ENCODE results near the gene RHO.

The RHO gene

DNA sequence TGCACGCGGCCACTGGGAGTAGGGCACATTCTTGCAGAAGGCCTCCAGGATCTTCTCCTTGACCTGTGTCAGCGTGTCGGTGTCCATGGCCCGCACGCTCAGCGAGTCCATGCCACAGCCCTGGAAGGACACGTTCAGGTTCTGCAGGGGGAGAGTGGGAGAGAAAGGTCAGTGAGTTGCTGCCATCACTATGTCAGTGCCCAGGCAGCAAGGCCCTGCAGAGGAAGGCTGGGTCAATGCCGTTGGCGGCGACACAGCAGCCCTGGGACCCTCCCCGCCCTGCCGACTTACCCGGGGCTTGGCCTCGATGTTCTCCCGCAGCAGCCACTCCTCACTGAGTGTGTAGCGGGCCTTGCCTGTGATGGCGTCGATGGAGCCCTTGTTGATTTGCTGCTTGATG lies 34.4 kb downstream of the RHO start:
- DNase-seq = no peak

DNA sequence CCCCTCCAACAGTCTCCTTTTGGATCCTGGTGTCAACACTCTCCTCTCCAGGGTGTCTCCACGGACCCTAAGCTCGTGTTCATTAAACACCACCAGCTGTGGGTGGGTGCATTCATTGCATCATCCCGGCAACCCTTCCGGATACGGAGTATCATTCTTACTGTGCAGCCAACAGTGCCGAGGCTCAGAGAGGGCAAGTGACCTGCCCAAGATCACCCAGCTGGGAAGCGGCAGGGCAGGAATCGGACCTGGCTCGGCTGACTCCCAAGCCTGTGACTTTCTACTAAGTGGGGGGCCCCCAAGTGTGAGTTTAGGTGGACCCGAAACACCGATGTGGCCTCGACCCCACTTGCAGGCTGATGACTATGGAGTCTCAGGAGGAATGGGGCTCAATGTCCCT lies 34.9 kb downstream of the RHO start:
- no peak for DNase-seq

DNA sequence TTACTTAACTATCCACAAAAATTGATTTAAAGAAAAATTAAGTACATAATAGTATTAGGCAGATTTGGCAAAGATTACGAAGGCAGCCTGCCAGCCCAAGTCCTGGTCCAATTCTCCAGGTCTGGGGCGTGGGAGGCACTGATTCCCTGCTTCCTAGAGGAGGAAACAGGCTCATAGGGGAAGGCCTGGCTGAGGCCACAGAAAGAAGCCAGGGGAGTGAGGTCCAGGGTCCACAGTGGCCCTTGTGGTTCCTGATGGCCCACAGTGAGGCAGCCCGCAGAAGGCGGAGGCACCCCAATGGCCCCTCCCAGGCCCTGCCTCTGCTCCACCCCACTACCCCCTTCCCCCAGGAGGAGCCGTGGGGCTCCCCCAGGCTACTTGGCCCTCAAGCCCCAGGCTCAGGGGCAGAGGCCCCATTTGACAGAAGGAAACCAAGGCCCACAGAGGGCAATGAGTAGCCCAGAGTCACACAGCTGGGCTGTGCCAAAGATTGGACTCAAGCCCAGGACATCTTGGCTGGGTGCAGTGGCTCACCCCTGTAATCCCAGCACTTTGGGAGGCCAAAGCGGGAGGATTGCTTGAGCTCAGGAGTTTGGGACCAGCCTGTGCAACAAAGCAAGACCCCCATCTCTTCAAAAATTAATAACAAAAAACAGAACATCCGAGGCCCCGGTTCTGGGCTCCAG lies 35.6 kb downstream of the RHO start:
- no peak for DNase-seq

DNA sequence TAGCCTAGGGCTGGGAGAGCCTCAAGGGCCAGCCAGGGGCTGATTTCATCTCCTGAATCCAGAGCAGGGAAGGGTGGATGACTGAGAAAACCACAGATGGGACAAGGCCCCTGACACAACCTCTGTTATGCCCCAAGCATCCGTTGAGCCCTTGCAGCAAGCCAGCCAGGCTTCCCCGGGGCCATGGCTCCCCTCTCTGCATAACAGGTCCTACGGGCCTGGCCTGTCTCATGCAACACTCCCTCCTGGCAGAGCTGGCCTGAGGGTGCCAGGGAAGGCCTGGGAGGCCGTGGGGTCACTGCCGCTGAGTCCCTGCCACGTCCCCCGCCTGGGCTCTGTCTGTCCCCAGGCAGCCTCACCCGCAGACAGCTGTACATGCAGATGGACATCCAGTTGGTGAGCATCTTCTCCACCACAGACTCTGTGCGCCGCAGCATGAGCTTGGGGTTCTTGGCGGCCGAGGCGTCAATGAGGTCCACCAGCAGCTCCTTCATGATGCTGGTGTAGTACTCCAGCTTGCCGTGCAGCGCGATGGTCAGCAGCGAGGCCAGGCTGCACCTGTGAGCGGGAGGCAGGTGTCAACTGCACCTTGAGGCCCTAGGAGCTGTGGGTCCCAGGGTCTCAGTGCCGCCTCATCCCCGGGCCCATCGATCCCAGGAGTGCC lies 36.7 kb downstream of the RHO start:
- DNase-seq = no peak

DNA sequence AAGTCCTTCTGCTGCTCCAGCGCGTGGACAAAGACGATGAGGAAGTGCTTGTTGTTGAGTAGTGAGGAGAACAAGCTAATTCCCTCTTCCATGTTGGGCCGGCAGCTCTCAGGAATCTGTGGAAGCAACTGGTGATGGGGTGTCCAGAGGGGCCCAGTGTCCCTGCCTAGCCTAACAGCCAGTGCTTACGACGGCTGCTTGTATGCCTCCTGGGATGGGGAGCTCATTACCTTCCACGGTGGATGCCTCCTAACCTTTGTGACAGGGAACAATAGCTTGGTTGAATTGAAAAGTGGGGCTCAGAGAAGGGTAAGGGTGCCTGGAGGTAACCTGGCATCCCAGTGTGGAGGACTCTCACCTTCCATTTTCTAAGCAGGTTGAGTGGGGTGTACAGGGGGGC lies 37.5 kb downstream of the RHO start:
- DNase-seq = no peak

DNA sequence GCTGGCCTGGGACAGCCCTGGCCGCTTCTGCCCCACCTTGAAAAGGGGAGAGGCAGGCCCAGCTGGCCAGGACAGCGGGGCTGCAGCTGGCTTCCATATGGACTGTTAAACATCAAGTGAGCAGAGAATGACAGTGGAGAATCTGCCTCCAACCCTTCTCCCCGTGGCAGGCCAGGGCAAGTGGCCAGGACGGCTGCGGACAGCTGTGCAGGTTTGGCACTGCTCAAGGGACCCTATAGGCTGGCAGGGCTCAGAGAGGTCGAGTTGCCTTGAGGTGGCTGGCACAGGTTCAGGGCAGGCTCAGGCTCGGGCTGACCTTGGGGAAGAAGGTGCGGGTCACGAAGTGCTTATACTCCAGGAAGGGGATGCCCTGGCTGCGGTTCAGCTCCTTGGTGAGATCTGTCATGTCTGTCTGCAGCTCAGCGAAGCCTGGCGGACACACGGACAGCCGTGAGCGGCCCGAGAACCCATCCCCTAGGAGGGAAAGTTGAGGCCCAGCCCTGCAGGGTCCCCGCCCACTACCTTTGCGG lies 38.8 kb downstream of the RHO start:
- DNase-seq = no peak

DNA sequence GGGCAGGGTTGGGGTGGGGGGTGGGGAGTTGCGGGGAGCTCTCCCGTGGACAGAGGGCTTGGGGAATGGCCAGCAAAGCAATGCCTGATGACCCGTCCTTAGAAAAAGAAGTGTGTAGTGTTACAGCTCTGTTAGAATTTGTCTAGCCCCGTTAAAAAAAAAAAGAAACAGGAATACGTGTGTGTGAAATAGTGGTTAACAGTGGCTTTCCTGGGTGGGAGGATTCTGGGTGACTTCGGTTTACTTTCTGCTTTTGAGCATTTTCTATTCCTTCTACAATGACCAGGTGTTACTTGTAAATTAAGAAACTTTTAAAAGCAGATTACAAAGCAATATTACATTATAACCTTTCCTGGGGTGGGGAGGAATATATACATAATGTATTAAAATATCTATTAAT lies 39.5 kb downstream of the RHO start:
- no peak for DNase-seq

DNA sequence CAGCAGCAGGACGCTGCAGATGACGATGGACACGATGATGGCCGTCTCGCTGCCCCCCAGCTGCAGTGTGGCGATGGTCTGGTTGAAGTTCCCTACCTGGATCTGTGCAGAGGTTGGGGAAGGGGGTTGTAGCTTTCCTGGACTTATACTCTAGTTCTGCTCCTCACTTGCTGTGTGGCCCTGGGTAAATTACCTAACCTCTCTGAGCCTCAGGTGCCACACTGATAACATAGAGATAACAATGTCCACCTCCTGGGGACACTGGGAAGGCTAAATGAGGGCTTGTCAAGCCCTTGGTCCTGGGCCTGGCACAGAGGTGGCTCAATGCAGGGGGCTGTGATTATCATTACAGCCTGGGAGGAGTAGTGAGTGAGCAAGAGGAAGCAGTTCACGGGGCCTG lies 41.4 kb downstream of the RHO start:
- DNase-seq = no peak

DNA sequence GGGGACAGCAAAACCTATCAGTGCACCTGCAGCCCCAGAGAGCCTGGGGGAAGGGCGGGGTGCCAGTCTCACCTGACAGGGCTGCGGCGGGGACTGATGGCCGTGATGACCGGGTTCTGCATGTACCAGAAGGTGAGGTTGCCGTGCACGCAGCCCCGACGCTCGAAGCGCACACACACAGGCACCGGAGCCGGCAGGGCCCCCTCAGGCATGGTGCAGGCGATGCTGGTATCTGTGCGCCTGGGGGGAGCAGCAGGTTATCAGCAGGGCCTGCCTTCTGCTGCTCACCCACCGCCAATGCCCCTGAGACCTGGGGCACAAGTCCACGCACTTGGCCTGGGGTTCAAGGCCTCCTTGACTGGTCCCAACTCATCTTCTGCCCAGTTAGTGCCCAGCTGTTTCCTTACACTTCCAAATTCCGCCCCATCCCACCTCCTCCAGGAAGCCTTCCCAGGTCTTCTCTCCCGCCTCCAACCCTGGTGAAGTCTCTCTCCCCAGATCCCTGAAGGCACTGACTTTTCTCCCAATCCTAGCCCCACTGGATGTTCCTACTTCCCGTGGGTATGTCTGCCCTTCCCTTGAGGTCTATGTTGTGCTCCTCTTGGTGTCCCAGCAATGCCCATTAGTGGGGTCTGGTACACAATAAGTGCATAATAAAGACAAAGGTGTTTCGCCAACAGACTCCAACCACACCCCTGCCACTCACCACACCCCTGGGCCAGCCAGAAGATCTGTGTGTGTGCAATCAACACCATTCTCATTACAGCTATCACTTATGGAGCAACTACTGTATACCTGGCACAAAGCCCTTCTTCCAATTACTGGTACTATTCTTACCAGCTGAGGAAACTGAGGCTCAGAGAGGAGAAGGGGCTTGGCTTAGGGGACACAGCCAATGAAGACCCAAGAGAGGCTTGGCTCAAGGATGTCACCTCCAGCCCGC lies 43.4 kb downstream of the RHO start:
- no peak for DNase-seq

DNA sequence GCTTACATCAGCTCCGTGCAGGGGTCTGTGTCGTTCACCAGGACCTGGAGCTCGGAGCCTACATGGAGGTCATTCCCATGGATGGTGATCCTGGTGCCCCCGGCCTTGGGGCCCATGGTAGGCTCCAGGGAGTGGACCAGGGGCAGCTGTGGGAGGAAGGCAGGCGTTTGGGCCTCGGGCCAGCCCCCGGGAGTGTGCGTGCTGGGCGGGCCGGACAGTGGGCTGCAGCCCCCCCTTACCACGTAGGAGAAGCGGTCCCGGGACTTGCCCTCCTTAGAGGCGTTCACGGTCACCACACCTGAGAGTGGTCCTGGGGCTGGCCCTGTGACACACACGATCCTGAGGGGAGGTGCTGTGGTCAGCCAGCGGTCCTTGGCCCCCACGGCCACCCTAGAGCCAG lies 44.2 kb downstream of the RHO start:
- no peak for DNase-seq

DNA sequence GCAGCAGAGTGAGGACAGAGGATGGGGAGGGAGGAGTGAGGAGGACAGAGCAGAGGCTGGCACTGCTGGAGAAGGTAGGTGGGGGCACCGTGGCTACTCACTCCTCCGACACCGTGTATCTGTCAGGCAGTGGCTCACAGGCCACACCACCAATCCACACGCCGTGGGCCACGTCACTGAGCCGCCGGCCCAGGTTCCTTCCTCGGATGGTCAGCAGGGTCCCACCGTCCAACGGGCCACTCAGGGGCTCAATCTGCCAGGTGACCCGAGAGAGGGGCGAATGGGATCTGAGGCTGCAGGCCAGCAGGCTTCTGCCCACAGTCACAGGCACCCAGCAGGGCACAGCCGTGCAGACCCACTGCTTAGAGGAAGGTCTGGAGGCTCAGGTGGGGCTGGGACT lies 45.1 kb downstream of the RHO start:
- no peak for DNase-seq

DNA sequence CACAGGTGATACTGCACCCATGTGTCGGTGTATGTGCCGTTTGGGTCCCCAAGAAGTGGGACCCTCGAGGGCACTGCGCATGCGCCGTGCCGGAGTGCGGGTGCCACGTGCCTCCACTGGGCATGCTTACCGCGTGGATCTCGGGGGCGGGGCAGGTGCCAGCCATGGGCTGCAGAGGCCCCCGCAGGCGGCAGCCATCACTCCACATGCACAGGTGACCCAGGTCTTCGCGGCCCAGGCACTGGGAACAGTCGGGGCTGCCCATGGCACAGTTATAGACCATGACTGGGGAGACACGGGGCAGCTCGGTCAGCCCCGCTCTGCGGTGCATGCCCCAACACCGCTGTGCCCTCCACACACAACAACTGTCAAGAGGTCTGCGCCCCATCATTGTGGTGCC lies 45.8 kb downstream of the RHO start:
- DNase-seq = no peak

DNA sequence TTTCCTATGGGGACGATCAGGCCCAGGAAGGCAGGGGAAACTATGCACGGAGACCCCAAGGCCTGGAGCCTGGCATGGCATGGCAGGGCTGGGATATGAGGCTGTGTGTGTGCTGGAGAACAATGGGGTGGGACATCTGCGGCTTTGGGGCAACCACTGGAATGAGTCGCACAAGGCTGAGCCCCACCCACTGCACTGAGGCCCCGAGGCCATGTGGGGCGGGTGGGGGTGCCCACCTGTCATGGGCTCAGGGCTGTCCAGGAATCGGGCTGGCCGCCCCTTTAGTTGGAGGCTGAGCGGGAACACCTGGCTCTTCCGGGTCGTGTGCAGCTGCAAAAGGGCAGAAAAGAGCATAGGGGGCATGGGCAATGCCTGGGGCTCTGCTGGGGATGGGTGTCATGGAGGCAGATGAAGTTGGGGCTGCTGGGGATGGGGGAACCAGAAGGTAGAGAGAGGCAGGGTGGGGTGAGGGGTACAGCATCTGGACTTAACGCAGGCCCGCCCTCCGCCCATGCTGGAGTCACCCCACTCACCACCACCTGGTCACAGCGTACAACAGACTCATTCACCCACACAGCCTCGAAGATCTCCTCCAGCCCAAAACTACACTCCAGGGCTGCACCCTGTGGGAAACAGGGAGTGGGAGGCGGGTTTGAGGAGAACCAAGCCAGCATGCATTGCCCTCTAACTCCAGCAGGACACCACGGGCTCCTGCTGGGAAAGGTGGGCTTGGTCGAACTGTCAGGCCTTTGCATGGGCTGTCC lies 47.0 kb downstream of the RHO start:
- DNase-seq = no peak

DNA sequence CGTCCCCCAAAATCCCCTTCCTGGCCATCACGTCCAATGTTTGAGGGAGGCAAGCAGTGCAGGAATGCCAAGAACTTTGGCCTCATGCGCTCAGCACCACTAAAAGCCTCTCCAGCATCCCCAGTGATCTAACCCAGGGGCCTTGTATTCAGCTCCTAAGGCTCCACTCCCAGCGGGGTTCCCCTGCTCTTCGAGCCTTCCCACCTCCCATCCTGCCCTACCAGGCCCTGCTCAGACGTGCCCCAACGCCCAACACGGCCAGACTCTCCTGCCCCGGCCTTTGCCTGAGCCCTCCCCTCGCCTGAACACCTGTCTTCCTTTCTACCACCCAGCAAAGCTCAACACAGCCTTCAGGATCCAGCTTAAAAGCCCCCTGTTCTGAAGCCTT lies 47.6 kb downstream of the RHO start:
- DNase-seq = no peak

DNA sequence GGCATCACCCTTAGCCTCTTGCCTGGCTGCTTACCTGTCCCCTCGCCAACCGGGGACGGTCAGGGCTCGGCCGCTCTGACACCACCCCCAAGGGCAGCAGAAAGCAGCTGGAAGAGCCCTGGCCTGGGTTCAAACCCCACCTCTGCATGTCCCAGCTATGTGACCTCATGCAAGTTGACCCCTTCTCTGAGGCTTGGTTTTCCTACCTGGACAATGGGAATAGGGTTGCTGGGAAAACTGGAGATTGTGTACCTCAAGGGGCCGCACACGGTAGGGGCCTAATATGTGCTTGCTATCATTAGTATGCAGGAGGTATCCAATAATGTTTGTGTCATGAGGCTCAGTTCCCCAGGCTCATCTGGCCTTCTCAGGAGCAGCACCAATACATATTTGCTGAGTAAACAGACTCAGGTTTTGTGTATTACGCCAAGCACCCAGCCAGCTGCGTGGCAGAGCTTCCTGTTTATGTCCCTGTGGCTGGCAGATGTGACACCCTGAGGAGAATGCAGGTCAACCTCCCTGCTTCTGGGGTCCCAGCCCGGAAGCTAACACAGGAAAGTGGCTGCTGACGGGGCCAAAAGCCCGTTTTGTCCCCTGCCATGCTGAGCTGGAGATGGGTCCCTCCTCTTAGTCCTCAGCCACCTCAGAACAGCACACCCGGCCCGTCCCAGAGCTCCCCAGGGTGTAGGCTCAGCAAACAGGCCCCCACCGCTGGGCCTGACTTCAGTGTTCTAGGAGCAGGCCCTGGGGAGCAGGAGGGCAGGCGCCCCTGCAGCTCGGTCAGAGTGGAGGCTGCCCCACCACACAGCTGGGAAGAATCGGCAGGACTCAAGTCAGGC lies 48.3 kb downstream of the RHO start:
- DNase-seq = peak; percentile 54

DNA sequence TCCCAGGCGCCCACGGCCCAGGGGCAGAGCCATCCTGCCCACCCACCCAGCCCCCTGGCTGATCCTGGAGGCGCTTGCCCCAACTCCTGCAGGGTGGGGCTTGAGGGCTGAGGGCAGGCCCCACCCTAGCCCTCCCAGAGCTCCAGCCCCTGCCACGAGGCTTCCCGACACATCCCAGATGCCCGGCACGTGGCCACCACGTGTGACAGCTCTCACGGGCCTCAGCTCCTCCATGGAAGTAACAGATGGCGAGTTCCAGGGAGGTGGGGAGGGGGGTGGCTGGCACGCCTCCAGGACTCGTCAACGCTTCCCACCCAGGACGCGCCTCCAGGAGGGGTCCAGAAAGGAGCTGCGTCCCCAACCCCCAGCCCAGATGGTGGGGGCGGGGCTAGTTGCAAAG lies 48.9 kb downstream of the RHO start:
- no peak for DNase-seq

DNA sequence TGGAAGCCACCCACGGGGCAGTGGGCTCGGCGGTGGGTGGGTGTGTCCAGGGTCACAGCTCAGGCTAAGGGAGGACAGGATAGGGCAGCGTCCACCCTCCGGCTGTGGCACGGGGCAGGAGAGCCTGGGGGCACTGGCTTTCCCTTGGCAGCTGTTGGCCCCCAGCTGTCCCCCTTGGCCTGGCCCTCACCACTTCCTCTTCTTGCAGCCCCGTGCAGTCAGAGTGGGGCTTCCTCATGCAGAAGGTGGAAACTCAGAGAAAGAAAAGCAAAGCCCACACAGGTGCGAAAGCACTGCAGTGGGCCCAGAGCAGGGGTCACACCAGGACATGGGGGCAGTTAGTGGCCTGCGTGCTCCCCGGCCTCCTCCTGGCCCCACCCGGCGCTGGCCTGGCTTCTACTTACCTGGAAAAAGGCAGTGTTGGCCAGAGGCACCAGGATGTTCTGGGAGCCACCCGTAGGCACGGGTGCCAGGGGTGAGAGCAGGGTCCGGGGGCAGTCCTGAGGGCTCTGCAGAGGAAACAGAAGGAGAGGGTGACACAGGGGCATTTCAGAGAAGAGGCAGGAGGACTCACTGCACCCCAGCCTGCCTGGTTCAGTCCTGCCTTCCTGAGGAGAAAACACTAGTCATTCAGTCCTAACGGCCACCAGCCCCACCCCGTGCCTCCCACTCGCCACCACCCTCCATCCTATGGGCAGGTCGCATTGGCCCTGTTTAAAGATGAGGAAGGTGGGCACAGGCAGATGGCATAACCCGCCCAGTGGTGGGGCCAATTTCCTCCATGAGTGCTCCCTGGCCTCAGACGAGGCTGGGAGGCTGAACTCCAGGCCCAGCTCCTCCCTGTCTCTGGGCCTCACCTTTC lies 49.7 kb downstream of the RHO start:
- DNase-seq = no peak

DNA sequence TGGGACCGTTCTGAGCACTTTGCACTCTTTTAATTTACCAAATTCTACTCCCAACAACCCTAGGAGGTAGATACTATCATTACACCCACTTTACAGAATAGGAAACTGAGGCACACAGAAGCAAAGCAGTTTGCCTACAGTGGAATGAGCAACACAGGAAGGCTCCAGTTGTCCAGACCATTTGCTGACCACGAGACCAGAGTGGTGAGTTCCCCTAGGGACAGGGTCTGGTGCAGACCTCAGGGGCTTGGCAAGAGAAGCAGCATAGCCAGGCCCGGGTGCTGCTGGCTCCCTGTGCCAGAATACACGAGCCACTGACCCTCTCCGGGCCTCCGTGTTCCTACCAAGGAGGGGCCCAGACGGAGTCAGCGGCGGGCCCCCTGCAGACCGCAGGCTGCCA lies 51.6 kb downstream of the RHO start:
- DNase-seq = no peak

DNA sequence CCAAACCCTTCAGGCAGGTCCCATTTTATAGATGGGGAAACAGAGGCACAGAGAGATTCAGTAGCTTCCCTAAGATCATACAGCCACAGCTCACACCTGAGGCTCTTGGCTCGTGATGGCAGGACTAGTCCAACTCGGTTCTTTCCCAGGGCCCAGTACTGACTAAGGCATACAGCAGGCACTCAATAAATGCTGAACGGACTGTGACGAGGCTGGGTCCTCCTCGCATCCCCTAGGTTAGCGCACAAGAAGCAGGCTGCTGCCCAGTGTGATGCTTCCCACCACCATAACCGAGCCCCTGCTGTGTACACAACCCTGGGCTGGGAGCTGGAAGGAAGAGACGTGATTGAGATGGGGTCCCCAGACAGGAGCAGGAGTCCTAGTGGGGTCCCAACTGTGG lies 53.2 kb downstream of the RHO start:
- DNase-seq = no peak

DNA sequence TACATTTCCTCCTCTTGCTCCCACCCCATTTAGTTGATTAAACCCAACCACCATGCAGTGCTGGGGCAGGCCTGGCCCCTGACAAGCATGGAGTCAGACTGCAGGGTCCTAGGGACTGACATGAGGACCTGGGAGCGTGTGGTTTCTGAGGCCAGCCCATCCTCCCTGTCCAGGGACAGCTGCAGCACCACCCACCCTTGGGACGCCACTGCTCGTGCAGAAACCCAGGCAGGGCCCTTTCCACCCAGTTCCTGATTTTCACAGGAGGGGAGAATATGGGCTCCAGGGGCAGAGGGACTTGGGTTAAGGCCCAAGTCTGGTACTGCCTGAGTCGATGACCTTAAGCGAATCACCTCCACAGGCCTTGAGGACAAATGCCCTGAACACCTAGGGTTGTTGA lies 54.4 kb downstream of the RHO start:
- DNase-seq = no peak

DNA sequence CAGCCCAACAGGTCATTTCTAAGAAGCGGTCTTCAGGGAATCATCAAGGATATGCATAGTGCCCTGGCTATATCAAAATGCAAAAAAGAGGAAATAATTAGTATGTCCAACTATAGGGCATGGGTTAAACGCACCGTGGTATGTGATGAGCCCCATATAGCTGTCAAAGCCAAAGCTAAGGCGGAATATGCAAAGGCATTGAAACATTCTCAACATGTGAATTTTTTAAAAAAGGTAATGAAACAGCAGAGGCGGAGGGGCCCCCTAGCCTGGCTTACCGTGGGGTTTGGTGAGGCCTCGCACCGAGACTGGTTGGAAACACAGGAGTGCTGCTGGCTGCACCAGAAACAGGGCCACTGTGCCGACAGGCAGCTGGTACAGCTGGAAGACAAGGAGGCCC lies 54.9 kb downstream of the RHO start:
- DNase-seq = no peak

Data from NCI-H1436 (cell line).